Endothelial cell of umbilical vein (primary cell): Measurements from ENCODE around the gene RHOV. TPM values are rescaled to one million over a fixed set of nuclear protein-coding genes. Genes with fewer than 3 reads are reported as not detected.

ENCODE experiments used
- BruUV-seq: library from RNA; stranded (reverse); fragments of 400-500 nt; replicated peaks from 2 replicates; lab custom pipeline; 2021; lab: Mats Ljungman, UMichigan
- CTCF ChIA-PET: fragments of 300-600, 350-600 bp; sonication (Branson Sonifier 250); formaldehyde crosslinking; loops from one replicate; lab custom pipeline; 2021; ENCODE audit warnings: antibody characterized with exemption, inconsistent platforms; lab: Charles Lee
- POLR2A ChIA-PET: fragments of 300-600, 350-600 bp; sonication (Branson Sonifier 250); formaldehyde crosslinking; loops from one replicate; lab custom pipeline; 2021; ENCODE audit warnings: antibody characterized with exemption, inconsistent platforms; lab: Charles Lee
- DNase-seq: peaks from one replicate; pipeline ENCODE4 v3.0.0-alpha.2; 2011; ENCODE audit warnings: low read depth, low spot score
- FAIRE-seq: peaks from 2 replicates; lab custom pipeline; 2011; peaks lifted over from hg19 to GRCh38; lab: Jason Lieb, UNC
- H2AFZ ChIP-seq: 2 replicates; pipeline ENCODE4 v1.6.0; 2012; ENCODE audit warnings: low read depth, low read length, control low read depth, inconsistent platforms
- H3K27ac ChIP-seq: 2 replicates; pipeline ENCODE4 v1.5.1; 2011; ENCODE audit warnings: low read depth, mild to moderate bottlenecking, control low read depth, low read length, moderate library complexity; ENCODE audit not compliant: insufficient read depth
- H3K27me3 ChIP-seq, 2 experiments: 2 replicates each; pipeline versions ENCODE4 v1.6.0 to v1.6.1; 2011; ENCODE audit warnings: low read length in 2 of 2, mixed read lengths in 1 of 2; ENCODE audit not compliant: control insufficient read depth in 2 of 2, insufficient read depth in 2 of 2
- H3K36me3 ChIP-seq, 2 experiments: 2 replicates in 1 of 2; 3 replicates in 1 of 2; pipeline ENCODE4 v1.5.1; 2011; ENCODE audit warnings: low read length in 2 of 2, mild to moderate bottlenecking in 1 of 2, moderate library complexity in 1 of 2; ENCODE audit not compliant: control insufficient read depth in 2 of 2, insufficient read depth in 2 of 2; ENCODE audit errors: extremely low read depth in 1 of 2
- H3K4me1 ChIP-seq: 3 replicates; pipeline ENCODE4 v1.5.1; 2011; ENCODE audit warnings: mild to moderate bottlenecking, low read length; ENCODE audit not compliant: control insufficient read depth, insufficient read depth; ENCODE audit errors: extremely low read depth
- H3K4me2 ChIP-seq: 2 replicates; pipeline ENCODE4 v1.6.1; 2011; ENCODE audit warnings: low read length, control low read depth, mixed read lengths; ENCODE audit not compliant: insufficient read depth
- H3K4me3 ChIP-seq, 3 experiments: fragments of 200-600 bp in 1 of 3; sonication (generic), shearing (Covaris generic) in 1 of 3; replicated peaks in 1 of 3; 2 replicates each; pipeline ENCODE4 v1.5.1; 2011 to 2016; ENCODE audit warnings: control low read depth in 3 of 3, low read length in 3 of 3, mild to moderate bottlenecking in 2 of 3, inconsistent platforms in 1 of 3, low read depth in 1 of 3, moderate library complexity in 1 of 3; ENCODE audit not compliant: insufficient read depth in 1 of 3
- H3K79me2 ChIP-seq: 2 replicates; pipeline ENCODE4 v1.6.0; 2012; ENCODE audit warnings: low read length, inconsistent platforms; ENCODE audit not compliant: control insufficient read depth, insufficient read depth
- H3K9ac ChIP-seq: replicated peaks from 2 replicates; pipeline ENCODE3; 2011; ENCODE audit warnings: low read length, control low read depth; ENCODE audit not compliant: insufficient read depth; ENCODE audit errors: extremely low read depth
- H3K9me1 ChIP-seq: replicated peaks from 3 replicates; pipeline ENCODE4 v1.6.0; 2011; ENCODE audit warnings: mild to moderate bottlenecking, low read length; ENCODE audit not compliant: control insufficient read depth, insufficient read depth; ENCODE audit errors: extremely low read depth
- H3K9me3 ChIP-seq: replicated peaks from 2 replicates; pipeline ENCODE4 v1.5.1; 2012; ENCODE audit warnings: low read length, inconsistent platforms; ENCODE audit not compliant: control insufficient read depth, insufficient read depth
- H4K20me1 ChIP-seq: replicated peaks from 2 replicates; pipeline ENCODE3; 2011; ENCODE audit warnings: mild to moderate bottlenecking, low read length; ENCODE audit not compliant: control insufficient read depth, insufficient read depth; ENCODE audit errors: extremely low read depth
- CTCF ChIP-seq, 2 donors: IDR thresholded peaks; 1 replicate in 1 of 2; 2 replicates in 1 of 2; pipeline ENCODE4 v1.5.1; 2011; ENCODE audit warnings: low read length in 2 of 2, mild to moderate bottlenecking in 2 of 2, moderate library complexity in 2 of 2, control low read depth in 1 of 2, inconsistent platforms in 1 of 2, low read depth in 1 of 2; ENCODE audit not compliant: insufficient read depth in 1 of 2; ENCODE audit errors: extremely low read depth in 1 of 2
- EZH2 ChIP-seq: IDR thresholded peaks from 2 replicates; pipeline ENCODE4 v1.6.1; 2012; ENCODE audit warnings: borderline replicate concordance, low read depth, mild to moderate bottlenecking, moderate library complexity, low read length, inconsistent platforms; ENCODE audit not compliant: severe bottlenecking
- FOS ChIP-seq: IDR thresholded peaks from 2 replicates; pipeline ENCODE4 v1.6.1; 2011; ENCODE audit warnings: mild to moderate bottlenecking, low read length, moderate library complexity, borderline replicate concordance; ENCODE audit not compliant: insufficient read depth
- GATA2 ChIP-seq: IDR thresholded peaks from 2 replicates; pipeline ENCODE4 v1.7.0; 2011; ENCODE audit warnings: low read depth, mild to moderate bottlenecking, moderate library complexity, mixed read lengths, low read length; ENCODE audit not compliant: insufficient read length, insufficient read depth
- JUN ChIP-seq: IDR thresholded peaks from 2 replicates; pipeline ENCODE4 v1.6.1; 2011; ENCODE audit warnings: borderline replicate concordance, low read depth; ENCODE audit not compliant: insufficient read length, insufficient read depth
- MAX ChIP-seq: IDR thresholded peaks from 2 replicates; pipeline ENCODE4 v1.6.1; 2011; ENCODE audit not compliant: insufficient read depth, insufficient read length
- MYC ChIP-seq: IDR thresholded peaks from one replicate; pipeline ENCODE4 v1.6.1; 2011; ENCODE audit warnings: mild to moderate bottlenecking, low read depth, low read length
- POLR2A ChIP-seq: IDR thresholded peaks from 2 replicates; pipeline ENCODE4 v1.6.1; 2012; ENCODE audit warnings: low read depth, mild to moderate bottlenecking, control low read depth, low read length
- POLR2AphosphoS5 ChIP-seq: IDR thresholded peaks from 2 replicates; pipeline ENCODE4 v1.6.1; 2012; ENCODE audit warnings: low read depth, mild to moderate bottlenecking, control low read depth, low read length, moderate library complexity; ENCODE audit not compliant: insufficient read depth
- dilution Hi-C: fragments of 300-500 bp; cut with MboI; formaldehyde crosslinking; loops from one replicate; pipeline ENCODE4 v1.15.0; 2019; ENCODE audit warnings: low sequenced_read_pairs; ENCODE audit not compliant: extremely low pct_ligation_motif_present
- intact Hi-C: fragments of 100-400 bp; cut with micrococcal nuclease; formaldehyde crosslinking; loops from one replicate; pipeline ENCODE4 v1.10.0; 2022
- polyA plus RNA-seq, 4 experiments: library from polyadenylated mRNA; depleted of rRNA in 3 of 4; stranded (reverse) in 3 of 4; unstranded in 1 of 4; fragments of >200 nt; gene quantifications; 2 replicates each; pipeline versions ENCODE4 v1.2.1 to v1.2.3, GENCODE V29; 2011 to 2012; ENCODE audit warnings: missing spikeins in 1 of 4
- total RNA-seq: library from RNA; stranded (reverse); gene quantifications from 2 replicates; pipeline ENCODE4 v1.2.3, GENCODE V29; 2021

RHOV gene
- total and polyA plus RNA-seq, 2 donors (not counting 3 experiments of a cell fraction or from before 2014, with no cell fraction given) = 0.15 to 0.20 TPM

GRCh38 chr15:40886586-40886985 is 12.6 kb upstream of the RHOV start:
- no peaks in the 10 kb centered on the region for H3K9me3 ChIP-seq
- CTCF ChIA-PET = interaction anchor here (0.7 to 3.7 kb wide), 3 partner anchors 13 to 29 kb away, joined by 3 to 38 read pairs (median 6); no protein-coding TSS in a partner anchor
- no peak for FAIRE-seq

More at GRCh38 chr15:40886586-40886985, 12.6 kb upstream of the RHOV start:
- intact Hi-C loops = no loop called here
- dilution Hi-C loops = no loop called here
- no peak for DNase-seq
- Histone ChIP-seq H3K27me3 (no peaks in the 10 kb centered on the region), H3K79me2 (no peaks in the 10 kb centered on the region), H4K20me1 (no peaks in the 10 kb centered on the region), H3K4me2 (no peak overlapping the region), H2AFZ (no peak overlapping the region), H3K4me1 (no peaks in the 10 kb centered on the region), H3K27ac (no peak overlapping the region), H3K9me1 (no peaks in the 10 kb centered on the region), H3K36me3 (no peaks in the 10 kb centered on the region), H3K4me3 (no peak overlapping the region), H3K9ac (no peak overlapping the region)
- no TSS peak for BruUV-seq
- TF ChIP-seq EZH2 (no peak), CTCF (IDR thresholded peaks at IDR 0.05; ENCODE audit: extremely low read depth in 1 of 2, insufficient read depth in 1 of 2, low read depth in 1 of 2, low read length in 2 of 2) (no peak), POLR2AphosphoS5 (no peak), MYC (no peak), GATA2 (no peak), FOS (no peak), POLR2A (no peak), JUN (no peak), MAX (no peak)
- POLR2A ChIA-PET = no interaction called here
